NCI-H446 treated with DMSO at 0.1 percent for 48 hours (cell line): ENCODE results near the gene GMPS.
"Not testable (repeated sequence)": the region's sequence is repeated elsewhere in the genome, so short reads cannot be mapped to it uniquely, and the experiment has no call there.

Experiments used
- DNase-seq: peaks from one replicate; lab custom pipeline; 2025; lab: John Stamatoyannopoulos, UW

The GMPS gene

DNA sequence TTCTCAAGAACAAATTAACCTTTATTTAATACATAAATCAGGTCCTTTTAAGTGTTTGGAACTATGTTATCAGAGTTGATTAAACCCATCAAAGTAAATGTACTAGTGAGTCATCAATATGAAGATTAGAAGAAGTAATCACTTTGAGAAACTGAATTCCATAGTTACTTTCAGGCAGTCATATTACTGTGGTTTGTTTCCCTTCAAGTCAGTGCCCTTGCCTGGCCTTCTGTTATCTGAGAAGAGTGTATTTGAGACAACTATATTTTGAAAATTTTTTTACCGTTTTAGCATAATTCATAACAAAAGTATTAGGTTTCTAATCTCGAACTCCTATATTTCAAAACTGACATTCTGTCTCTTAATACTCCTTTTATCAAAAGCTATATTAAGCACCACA lies 73.6 kb downstream of the GMPS start:
- no peak for DNase-seq

DNA sequence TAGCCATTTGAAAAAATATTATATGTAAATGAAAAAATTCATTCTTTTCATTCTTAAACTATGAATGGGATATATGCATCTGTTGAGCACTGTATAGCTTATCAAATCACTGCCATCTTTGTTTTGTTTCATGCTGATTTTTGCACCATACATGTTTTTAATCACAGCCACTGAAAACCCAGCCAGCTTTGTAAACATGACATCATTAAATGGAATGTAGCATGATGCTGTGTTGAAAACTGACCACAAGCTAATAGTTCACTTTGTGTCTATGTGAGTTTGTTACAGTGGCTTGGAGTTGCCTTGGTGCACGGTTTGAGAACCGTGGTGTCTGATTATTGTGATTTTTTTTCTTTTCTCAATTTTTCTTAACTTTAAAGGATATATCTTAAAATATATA lies 75.7 kb downstream of the GMPS start:
- no peak for DNase-seq

DNA sequence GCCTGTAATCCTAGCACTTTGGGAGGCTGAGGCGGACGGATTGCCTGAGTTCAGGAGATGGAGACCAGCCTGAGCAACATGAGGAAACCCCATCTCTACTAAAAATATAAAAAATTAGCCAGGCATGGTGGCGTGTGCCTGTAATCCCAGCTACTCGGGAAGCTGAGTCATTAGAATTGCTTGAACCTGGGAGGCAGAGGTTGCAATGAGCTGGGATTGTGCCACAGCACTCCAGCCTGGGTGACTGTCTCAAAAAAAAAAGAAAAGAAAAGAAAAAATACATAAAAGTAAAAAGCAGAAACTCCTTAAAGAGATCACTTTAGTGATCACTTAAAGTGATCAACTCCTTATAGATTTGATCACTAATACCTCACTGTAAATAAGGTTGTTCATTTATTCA lies 78.0 kb downstream of the GMPS start:
- DNase-seq, result no peak

DNA sequence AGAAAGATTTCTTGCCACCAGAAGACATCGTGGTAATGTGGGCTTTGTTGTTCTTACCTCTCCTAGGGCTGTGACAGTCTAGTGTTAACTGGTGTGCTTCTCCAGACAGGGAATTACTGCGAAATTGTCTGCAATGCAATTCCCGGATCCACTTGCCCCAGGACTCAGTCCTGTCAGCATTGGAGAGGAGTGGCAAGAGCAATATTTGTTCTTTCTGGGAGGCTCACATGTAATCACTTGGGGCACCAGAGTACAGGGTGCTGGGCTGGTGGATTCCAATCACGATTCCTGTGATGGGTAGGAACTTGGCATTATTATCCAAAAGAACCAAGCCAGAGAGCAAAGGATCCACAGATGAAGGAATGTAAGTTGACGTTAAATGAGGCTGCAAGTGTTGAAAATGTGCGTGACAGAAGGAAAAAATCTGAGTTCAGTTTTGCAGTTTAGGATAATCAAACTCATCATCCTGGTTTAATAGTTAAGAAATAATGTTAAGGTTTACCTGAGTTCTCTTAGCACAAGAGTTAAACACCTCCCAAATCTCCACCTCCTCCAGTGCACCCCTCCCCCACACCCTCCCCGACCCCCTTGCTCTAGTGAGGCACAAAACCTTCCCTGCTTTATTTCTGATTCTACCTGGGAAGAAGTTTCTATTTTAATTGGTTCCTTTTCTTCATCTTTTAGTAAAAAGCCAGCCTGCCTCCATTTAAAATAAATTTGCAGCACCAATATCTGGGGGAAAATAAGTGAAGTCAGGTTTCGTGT lies 79.2 kb downstream of the GMPS start:
- DNase-seq, result no peak

DNA sequence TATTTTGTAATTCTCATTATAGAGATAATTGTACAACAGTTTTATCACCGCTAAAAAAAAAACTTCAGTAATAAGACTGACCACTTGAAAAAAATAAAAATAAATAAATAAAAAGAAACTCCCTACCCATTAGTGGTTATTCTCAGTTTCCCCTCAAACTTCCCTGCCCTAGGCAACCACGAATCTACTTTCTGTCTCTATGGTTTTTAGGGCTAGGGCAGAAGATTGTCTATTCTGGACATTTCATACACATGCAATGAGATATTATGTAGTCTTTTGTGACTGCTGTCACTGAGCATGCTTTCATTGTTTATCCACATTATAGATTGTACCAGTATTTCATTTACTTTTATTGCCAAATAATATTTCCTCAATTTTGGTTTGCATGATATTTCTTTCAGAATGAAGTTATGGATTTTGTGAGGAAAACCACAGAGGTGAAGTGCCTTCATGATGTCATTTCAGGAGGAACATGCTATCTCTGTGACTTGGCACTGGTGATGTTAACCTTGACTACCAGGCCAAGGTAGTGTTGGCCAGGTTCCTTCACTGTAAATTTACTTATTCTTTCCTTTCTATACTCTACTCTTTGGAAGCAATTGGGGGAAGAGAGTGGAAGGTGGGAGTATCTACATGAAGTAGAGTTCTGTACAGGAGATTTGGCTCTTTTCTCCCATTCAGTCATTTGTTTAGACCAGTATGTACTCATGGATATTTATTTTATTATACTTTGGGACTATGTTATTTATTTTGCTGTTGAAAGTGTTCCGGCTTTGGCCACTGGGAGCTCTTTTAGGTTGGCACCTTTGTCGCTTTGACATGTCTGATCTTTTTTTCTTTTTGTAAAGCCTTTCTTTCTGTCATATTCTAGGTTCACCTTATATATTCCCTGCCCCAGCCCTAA lies 86.3 kb downstream of the GMPS start:
- no peak for DNase-seq

DNA sequence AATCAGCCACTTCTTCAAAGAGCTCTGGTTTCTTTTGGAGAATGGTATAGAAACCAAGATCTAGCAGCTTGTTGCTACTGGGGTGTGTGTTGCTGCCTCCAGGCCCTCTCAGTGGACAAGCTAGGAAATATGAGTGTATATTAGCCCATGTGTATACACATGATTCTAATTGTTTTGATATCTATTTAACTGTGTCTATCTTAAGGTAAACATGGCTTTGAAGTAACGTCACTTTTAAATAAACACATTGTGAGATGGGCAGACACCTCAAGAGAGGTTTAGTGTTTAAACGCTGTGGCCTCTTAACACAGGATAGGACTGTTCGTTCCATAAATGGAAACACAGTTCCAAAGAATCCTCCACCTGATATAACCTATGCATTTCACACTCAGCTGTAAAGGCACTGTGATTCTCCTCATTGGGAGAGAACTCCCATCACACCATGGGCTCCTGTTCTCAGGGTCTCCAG lies 87.0 kb downstream of the GMPS start:
- DNase-seq, result no peak

DNA sequence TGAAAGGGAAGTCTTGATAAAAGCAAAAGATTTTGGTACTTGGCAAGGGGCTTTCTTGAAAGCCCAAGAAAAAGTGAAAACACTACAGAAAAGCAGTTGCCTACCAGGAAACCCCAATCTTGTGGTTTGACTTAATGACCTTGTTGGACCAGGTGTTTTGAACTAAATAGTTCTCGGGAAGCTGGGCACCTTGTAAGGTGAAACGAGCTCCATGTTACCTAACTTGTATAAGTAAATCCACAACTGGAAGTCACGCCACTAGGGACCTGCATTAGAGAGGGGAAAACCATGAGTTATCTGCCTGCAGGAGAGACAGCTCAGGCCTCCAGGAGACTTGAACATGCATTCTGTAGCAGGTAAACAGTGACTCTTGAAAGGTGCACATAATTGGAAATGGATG lies 88.2 kb downstream of the GMPS start:
- no peak for DNase-seq

DNA sequence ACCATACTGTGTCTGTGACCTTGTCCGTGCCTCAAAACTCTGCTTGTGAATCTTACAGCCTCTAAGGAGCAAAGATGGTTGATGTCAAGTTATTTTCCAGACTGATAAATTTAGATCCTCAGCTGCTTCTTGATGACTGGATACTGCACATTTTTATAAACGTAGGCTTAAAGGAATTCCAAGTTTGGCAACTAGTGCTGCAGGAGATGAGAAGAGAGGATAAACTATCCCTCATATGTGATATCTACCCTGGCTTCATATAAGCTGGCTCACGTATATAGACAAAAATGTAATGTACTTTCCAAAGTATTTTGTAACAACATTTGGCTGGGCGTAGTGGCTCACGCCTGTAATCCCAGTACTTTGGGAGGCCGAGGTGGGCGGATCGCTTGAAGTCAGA lies 89.6 kb downstream of the GMPS start:
- DNase-seq, result no peak

DNA sequence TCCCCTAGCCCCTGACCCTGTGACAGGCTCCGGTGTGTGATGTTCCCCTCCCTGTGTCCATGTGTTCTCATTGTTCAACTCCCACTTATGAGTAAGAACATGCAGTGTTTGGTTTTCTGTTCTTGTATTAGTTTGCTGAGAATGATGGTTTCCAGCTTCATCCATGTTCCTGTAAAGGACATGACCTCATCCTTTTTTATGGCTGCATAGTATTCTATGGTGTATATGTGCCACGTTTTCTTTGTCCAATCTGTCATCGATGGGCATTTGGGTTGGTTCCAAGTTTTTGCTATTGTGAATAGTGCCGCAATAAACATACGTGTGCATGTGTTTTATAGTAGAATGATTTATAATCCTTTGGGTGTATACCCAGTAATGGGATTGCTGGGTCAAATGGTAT lies 90.6 kb downstream of the GMPS start:
- not testable (repeated sequence) for DNase-seq

DNA sequence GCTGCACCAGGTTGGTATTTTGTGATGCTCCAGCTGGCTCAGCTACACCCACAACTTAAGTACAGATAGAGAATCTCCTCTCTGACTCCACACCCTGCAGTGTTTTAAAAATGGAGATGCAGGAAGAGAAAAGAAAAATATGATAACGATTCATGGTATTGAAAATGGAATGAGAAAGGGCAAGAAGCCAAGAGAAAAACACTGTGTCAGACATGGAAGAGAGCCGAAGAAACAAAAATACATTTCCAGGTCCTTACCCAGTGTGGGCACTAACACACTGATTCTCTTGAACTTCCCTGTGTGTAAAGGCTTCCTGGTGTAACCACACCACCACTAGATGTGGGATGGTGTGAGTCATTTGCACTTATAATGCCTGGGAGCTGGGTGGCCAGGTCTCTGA lies 93.1 kb downstream of the GMPS start:
- no peak for DNase-seq

DNA sequence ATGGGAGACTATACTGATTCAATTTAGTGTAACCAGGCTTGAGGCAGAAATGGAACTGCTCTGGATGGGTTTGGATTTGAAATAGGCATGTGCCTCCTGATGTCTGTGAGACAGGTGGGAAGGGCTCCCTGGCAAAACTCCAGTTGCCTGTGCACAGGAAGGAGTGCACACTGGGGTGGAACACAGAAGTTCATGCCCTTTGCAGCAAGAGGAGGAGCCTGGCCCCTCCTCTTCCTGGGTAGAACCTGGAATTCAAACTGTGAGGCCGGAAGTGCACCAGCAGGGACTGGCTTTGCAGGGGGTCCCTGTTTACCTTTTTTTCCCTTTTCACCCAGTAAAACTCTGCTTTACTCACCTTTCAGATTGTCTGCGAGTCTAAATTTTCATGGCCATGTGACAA lies 99.9 kb downstream of the GMPS start:
- DNase-seq, result no peak

DNA sequence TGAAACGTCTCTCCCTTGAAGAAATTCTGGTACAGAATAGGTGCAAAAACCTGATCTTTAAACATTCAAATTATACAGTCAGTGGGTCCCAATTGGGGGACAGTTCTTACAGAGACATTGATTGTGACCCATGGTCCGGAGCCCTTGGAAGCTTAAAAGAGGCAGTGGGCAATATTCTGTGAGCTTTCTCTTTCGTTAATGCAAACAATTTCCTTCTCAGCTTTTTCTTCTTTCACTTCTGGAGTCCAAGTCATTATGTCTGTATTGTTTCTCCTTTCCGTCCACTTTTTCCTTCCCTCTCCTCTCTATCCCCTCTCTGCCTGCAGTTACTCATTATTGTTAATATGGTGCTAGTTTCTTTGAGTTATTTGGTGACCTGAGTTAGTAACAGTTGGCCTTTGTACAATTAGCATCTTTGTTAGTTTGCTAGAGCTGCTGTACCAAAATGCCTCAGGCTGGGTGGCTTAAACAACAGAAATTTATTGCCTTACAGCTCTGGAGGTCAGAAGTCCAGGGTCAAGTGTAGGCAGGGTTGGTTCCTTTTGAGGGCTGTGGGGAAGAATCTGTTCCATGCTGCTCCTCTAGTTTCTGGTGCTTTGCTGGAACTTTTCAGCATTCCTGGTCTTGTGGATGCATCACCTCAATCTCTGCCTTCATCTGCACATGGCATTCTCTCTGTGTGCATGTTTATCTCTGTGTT lies 102.6 kb downstream of the GMPS start:
- no peak for DNase-seq

DNA sequence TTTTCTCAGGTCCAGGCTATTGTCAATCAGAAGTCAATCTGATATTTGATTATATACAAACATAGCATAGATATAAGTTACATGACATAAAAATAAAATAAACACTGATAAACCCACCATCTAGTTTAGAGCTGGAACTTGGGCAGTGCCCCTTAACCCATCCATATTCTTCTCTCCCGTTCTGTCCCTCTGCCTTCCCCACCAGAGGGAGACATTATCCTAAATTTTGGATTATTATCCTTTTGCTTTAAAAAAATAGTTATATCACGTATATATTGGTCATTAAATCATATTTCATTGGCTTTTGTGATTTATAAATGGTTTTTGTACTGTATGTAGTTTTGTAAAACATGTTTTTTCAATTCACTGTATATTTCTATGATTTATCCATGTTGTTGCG lies 107.9 kb downstream of the GMPS start:
- DNase-seq, result no peak

DNA sequence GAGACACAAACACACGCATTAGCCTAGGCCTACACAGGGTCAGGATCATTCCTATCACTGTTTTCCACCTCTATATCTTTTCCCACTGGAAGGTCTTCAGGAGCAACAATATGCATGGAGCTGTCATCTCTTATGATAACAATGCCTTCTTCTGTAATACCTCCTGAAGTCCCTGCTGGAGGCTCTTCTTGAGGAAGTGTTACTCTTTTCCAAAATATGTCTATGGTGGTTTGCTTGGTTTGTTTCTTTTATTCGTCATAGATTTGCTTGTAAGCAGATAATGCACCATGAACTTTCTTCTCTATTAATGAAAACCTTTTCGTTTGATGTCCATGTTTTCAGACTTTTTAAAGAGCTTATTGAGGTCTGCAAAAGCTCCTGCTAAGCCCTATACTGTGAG lies 109.3 kb downstream of the GMPS start:
- DNase-seq, result no peak

DNA sequence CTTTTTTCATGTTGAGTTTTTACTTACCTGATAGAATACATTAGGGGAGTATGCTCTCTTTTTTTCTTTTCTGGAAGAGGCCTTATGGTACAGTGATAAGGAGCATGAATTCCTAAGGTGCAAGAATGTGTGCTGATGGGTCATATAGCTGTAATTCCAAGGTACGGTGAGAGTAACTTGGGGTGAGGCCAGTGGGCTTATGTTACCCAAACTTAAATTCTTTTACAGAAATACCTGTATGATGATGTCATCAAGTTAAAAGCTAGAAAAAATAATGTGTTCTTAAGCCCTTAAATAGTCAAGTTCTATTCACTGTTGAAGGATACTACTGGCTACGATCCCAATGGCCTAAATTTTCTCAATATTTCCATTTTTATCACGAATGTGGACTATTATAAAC lies 111.2 kb downstream of the GMPS start:
- DNase-seq, result no peak

DNA sequence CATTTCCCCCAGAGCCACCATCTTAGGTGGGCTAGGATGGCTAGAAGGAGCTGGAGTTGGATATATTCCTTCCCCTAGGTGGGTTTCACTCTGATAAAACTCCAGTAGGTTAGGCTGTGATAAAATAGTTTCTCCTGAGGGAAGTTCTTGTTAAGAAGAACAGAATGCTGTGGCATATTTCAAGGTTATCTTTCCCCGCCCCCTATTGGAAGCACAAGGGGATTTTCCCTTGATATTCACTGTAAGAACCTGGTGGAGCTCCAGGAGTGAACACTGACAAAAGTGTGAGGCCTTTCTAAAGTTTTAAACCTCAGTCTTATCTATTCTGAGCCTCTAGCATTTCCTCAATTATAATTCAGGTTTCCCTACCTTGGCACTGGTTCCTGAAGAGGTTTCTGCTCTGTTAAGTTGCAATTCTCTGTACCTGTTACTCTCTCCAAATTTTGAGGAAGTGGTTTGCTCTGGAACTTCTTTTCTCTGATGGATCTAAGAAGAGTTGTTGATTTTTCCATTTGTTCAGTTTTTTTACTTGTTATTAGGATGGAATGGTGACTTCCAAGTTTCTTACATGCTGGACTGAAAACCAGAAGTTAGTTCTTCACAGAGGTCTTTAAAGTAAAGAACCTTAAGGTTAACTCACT lies 113.5 kb downstream of the GMPS start:
- no peak for DNase-seq

DNA sequence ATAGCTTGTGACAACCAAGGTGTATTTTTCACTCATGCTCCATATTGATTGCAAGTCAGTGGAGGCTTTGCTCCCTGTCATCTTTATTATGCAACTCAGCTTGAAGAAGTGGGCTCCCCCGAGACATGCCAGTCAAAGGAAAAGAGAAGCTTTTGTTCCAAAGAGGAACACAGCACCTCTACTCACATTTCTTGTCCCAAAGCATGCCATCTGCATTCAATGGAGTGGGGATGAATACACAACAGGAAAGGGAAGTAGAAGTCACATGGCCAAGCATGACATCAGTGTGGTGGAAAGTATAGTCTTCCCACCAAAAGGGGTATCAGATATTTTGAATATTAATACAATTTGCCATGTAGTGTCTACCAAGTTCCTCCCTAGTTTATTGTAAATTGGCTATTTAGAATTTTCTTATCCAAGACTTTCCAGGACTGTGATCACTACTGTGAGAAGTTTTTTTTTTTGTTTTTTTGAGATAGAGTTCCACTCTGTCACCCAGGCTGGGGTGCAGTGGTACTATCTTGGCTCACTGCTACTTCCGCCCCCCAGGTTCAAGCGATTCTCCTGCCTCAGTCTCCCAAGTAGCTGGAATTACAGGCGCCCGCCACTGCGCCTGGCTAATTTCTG lies 114.5 kb downstream of the GMPS start:
- no peak for DNase-seq

DNA sequence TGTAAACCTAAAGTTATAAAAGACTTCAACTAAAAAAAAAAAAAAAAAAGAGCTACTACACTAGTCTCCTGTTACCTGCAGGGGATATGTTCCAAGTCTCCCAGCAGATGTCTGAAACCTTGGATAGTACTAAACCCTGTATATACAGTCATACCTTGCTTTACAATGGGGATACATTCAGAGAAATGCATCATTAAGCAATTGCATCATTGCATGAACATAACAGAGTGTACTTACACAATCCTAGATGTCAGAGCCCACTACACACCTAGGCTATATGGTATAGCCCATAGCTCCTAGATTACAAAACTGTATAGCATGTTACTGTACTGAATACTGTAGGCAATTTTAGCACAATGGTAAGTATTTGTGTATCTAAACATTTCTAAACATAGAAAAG lies 119.1 kb downstream of the GMPS start:
- no peak for DNase-seq

DNA sequence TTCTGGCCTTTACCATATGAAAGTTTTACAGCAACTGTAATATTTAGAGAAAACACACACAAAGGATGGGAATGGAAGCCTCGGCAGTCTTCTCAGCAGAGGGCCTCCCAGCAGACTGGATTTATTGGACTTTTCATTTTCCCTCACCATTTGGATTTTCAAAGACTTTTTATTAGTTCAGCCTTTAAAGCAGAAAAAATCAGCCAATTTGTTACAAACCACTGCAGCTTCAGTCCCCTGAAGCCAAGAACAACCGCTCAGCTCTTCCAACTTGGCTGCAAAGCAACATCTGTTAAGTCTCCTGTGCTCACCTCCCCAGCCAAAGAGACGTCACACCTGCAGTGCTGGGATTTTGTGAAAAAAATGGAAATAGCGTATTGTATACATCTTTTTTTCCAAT lies 120.8 kb downstream of the GMPS start:
- DNase-seq, result no peak

DNA sequence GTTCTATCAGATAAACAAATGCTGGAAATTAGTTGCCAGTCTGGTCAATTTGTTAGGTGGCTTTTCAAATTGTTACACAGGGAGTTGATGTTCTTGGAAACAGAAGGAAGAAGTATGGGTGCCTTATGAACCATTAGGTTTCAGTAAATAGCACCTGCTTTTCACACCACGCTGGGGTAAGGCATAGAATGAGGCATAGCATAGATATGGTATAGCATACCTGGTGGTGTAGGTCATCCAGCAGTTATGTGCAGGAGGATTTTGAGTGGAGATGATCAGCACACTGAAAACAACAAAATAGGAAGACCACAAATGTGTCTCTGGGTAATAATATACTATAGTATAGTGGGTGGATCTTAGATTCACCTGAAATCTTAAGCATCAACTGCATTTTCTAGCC lies 121.4 kb downstream of the GMPS start:
- DNase-seq, result no peak
